ENCODE measurements around the gene EXOC6.
A peak's percentile ranks its signal among the peaks of the same experiment; 100 is the strongest.

EXOC6 gene

DNA sequence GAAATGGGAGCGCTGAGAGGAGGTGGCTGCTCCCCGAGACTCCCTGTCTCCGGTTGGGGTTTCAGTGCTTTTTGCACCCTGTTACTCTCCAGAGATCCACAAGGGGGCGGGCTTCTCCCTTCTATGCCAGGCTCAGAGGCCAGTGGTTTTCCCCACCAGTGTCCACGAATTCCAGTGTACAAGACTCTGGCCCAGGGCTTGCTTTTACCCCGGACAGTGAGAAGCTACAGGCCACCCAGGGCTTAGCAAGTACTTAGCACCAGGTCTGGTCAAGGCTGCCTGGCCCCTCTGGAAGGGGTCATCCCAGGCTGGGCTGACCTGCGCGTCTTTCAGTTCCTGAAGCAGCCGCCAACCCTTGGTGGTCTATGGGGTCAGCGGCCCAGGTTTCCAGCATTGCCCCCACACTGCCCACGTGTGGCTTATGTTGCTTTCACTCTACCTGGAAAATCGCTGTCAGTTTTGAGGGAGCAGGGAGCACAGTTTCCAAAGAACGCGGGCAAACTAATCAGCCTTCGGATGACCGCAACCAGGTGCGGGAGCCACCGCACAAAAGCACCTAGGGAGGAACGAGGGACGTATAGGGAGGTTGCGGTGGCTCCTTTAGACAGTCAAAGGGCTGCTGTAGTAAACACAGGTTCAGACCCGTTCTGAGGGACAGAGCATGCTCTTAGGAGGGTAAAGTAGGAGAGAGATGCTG is 232.2 kb downstream of the EXOC6 start:
- H3K4me3 ChIP-seq (replicated peaks; ENCODE audit: insufficient read depth, low read length), result no peak overlapping the region
- H3K27ac ChIP-seq (replicated peaks), result no peak overlapping the region

DNA sequence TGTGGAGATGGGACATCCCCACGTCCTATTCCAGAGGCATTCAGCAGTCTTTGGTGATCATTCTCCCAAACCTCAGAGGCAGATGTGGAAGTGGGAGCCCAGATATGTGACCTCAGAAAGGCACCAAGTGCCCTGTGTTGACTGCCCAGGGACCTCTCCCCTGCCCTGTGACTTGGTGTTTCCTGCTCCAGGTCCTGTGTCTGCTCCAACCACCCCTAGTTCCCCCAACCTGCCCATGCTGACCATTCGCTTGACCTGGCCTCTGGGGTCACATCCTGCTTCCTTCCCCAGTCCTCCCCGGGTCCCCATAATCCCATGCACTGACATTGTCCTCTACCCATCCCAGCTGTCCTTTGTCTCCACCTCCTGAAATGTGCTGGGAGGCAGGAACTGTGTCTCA is 233.0 kb downstream of the EXOC6 start:
- TF ChIP-seq SPI1 (IDR thresholded peaks at IDR 0.05; ENCODE audit: borderline replicate concordance, low read depth), result no peak
- TF ChIP-seq, protein P1, sequence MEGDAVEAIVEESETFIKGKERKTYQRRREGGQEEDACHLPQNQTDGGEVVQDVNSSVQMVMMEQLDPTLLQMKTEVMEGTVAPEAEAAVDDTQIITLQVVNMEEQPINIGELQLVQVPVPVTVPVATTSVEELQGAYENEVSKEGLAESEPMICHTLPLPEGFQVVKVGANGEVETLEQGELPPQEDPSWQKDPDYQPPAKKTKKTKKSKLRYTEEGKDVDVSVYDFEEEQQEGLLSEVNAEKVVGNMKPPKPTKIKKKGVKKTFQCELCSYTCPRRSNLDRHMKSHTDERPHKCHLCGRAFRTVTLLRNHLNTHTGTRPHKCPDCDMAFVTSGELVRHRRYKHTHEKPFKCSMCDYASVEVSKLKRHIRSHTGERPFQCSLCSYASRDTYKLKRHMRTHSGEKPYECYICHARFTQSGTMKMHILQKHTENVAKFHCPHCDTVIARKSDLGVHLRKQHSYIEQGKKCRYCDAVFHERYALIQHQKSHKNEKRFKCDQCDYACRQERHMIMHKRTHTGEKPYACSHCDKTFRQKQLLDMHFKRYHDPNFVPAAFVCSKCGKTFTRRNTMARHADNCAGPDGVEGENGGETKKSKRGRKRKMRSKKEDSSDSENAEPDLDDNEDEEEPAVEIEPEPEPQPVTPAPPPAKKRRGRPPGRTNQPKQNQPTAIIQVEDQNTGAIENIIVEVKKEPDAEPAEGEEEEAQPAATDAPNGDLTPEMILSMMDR (IDR thresholded peaks at IDR 0.05; ENCODE audit: insufficient read depth, low read length), result no peak
- TF ChIP-seq GABPA (IDR thresholded peaks at IDR 0.05; ENCODE audit: low read depth), result no peak
- TF ChIP-seq POLR2AphosphoS5 (IDR thresholded peaks at IDR 0.05; ENCODE audit: low read depth), result no peak
- no peak for TF ChIP-seq REST (IDR thresholded peaks at IDR 0.05; ENCODE audit: insufficient replicate concordance, low read depth)
- Histone ChIP-seq H3K27ac (replicated peaks) (no peak overlapping the region), H3K27me3 (ENCODE audit: insufficient read depth, poor library complexity, severe bottlenecking) (peaks cover 25% of the 10 kb centered on the region), H3K4me3 (replicated peaks; ENCODE audit: insufficient read depth, low read length) (no peak overlapping the region)
- no peak for DNase-seq (ENCODE audit: low read depth in 1 of 2, low spot score in 1 of 2)

More for the DNA sequence above, 232.2 kb downstream of the EXOC6 start:
- peaks cover 31% of the 10 kb centered on the region for H3K27me3 ChIP-seq (ENCODE audit: insufficient read depth, poor library complexity, severe bottlenecking)
- TF ChIP-seq, protein P1 (IDR thresholded peaks at IDR 0.05; ENCODE audit: insufficient read depth, low read length), result peak; percentile 70
- no peak for TF ChIP-seq REST (IDR thresholded peaks at IDR 0.05; ENCODE audit: insufficient replicate concordance, low read depth)
- peak in 1 of 2 experiments; percentile 45 for DNase-seq (ENCODE audit: low read depth in 1 of 2, low spot score in 1 of 2)

GRCh38 chr10:93081834-93082233 is 233.5 kb downstream of the EXOC6 start:
- DNase-seq (ENCODE audit: low read depth in 1 of 2, low spot score in 1 of 2), result no peak
- H3K4me3 ChIP-seq (replicated peaks; ENCODE audit: insufficient read depth, low read length), result no peak overlapping the region
- peaks cover 22% of the 10 kb centered on the region for H3K27me3 ChIP-seq (ENCODE audit: insufficient read depth, poor library complexity, severe bottlenecking)
- H3K27ac ChIP-seq (replicated peaks), result no peak overlapping the region
- TF ChIP-seq REST (IDR thresholded peaks at IDR 0.05; ENCODE audit: insufficient replicate concordance, low read depth), result no peak
- no peak for TF ChIP-seq POLR2AphosphoS5 (IDR thresholded peaks at IDR 0.05; ENCODE audit: low read depth)
- no peak for TF ChIP-seq SPI1 (IDR thresholded peaks at IDR 0.05; ENCODE audit: borderline replicate concordance, low read depth)
- TF ChIP-seq, protein P1 (IDR thresholded peaks at IDR 0.05; ENCODE audit: insufficient read depth, low read length), result no peak
- TF ChIP-seq GABPA (IDR thresholded peaks at IDR 0.05; ENCODE audit: low read depth), result no peak

Measured in HL-60 (cell line).